Dermis blood vessel endothelial cell (primary cell): ENCODE data around the gene RITA1. TPM values are rescaled to one million over a fixed set of nuclear protein-coding genes. Genes with fewer than 3 reads are reported as not detected.

Source experiments
- DNase-seq: peaks from one replicate; pipeline ENCODE4 v3.0.0; 2010
- total RNA-seq: library from RNA; depleted of rRNA; stranded (reverse); fragments of >200 nt; gene quantifications from 2 replicates; pipeline ENCODE4 v1.2.3, GENCODE V29; 2014

The RITA1 gene
- total RNA-seq, 1 donor from 2014 or later, result 25.0 TPM

- DNase-seq, result no peak
Measured at GRCh38 chr12:113180333-113180732, 5.2 kb upstream of the RITA1 start.

DNA sequence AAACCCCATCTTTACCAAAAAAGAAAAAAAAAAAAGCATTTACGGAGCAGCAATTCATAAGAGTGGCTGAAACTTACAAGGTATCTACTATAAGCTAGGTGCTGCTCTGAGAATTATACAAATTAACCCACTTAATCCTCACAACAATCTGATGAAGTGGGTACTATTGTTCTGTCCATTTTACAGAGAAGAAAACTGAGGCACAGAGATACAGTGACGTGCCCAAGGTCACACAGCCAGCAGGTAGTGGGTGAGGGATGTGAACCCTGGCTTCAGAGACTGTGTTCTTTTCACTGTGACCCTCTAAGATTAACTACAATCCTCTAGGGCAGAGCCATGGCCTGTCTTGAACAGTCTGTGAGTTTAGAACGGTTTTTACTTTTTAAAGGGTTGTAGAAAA is 3.5 kb upstream of the RITA1 start:
- no peak for DNase-seq

DNA sequence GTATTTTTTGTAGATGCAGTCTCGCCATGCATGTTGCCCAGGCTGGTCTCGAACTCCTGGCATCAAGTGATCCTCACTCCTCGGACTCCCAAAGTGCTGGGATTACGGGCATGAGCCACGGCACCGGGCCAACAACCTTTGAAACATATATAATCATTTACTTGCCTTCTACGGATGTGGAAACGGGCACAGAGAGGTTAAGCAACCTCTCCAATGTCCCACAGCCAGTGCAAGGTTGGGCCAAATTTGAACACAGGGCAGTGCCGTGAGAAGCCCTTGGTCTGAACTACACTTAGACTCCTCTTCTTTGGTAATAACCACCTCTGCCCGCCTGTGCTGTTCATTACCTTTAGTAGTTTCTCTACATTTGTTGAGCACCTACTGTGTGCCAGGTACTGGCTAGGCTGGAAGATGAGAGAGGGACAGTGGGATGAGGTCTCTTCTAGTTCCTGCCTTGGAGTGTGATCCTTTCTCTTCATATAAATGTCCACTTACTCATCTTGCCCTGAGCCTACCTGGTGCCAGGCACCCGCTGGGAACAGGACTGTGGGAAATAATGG is 2.4 kb upstream of the RITA1 start:
- DNase-seq, result no peak

GRCh38 chr12:113184098-113184899 is 1.2 kb upstream of the RITA1 start:
- DNase-seq, result no peak

DNA sequence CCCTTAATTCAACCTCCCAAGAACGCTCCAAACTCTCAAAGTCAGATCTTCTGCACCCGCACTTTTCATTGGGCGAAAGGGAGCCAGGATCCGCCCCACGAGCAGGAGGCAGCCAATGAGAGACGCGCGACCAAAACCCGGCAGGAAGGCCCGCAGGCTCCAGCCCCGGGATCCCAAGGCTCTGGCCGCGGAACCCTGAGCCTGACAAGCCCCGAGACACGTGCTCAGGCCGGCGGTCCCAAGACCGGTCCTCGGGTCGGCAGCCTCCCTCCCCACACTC is 681 bp upstream of the RITA1 start:
- DNase-seq, result peak; percentile 93

GRCh38 chr12:113186033-113186365 is 478 bp downstream of the RITA1 start:
- peak; percentile 39 for DNase-seq

GRCh38 chr12:113186666-113187325 is 1.3 kb downstream of the RITA1 start:
- no peak for DNase-seq

DNA sequence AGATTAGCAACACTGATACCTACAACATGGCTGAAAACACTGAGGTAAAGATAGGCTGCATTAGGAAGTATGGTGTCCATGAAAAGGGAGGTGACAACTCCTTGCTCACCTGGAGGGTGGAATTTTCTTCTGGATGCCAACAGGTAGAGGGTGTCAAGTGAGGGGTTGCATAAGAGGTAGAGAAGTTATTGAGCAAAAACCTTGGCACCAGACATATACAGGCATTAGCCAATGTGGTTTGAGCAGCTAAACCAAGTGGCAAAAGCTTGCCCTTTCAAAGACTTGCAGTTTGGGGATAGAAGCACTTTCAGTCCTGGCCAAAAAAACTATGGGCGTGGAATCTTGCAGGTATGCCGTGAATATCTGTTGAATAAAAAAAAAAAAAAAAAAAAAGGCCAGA is 3.8 kb downstream of the RITA1 start:
- no peak for DNase-seq

DNA sequence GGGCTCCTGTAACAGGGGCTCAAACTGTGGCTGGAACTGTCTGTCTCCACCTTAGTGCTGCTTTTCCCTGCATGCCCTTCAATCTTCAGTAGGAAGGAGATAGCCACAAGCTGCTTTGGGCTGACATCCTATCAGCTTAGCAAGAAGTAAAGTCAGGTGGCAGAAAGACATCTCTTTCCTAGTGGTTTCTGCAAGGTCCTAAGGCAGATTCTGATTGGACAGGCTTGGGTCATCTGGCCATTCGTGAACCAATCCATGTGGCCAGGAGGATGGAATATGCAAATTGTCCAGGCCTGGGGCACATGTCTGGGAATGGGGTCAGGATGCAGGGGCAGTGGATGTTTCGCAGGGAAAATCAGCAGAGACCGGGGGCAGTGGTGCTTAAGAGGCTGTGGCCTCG is 5.2 kb downstream of the RITA1 start:
- DNase-seq, result peak; percentile 56

- DNase-seq, result no peak
Measured at GRCh38 chr12:113191227-113191626, 5.7 kb downstream of the RITA1 start.

DNA sequence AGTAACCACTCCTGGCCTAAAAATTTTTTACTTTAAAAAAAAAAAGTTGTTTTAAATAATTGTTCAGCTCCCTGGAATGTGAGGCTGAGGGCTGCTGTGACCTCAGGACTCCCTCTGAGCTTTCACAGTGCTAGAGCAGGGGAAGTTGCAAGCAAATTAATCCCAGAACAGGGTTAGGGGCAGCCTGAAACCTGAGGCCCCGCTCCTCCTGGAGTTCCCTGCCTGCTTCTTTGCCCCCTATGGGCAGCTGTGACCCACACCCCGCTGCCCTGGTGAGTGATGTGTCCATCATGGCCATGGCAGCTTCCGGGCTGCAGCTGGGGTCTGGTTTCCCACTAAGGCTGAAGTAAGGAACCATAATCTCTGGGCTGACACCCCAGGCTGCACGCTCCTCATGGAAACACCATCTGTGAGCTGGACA is 9.5 kb downstream of the RITA1 start:
- DNase-seq, result no peak

DNA sequence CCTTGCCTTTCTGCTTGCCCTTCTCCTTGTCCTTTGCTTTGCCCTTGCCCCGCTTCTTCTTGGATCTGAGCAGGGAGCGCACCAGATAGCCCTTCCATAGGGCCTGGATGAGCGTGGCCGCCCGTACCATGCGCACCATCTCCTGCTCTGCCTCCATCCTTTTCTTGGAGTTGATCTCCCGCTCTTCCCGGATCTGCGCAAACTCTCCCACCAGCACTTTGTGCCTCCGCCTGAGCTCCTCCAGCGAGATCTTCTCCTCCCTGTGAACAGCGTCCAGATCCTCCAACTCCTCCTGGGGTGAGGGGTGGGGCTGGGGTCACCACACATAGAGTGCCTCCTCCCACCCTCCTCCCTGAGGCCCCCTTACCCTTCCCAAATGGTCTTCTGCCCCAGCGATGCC is 10.1 kb downstream of the RITA1 start:
- DNase-seq, result no peak

- DNase-seq, result no peak
Measured at GRCh38 chr12:113196582-113196981, 11.1 kb downstream of the RITA1 start.

GRCh38 chr12:113196990-113197389 is 11.5 kb downstream of the RITA1 start:
- DNase-seq, result peak; percentile 91

GRCh38 chr12:113197518-113198077 is 12.1 kb downstream of the RITA1 start:
- DNase-seq, result no peak

DNA sequence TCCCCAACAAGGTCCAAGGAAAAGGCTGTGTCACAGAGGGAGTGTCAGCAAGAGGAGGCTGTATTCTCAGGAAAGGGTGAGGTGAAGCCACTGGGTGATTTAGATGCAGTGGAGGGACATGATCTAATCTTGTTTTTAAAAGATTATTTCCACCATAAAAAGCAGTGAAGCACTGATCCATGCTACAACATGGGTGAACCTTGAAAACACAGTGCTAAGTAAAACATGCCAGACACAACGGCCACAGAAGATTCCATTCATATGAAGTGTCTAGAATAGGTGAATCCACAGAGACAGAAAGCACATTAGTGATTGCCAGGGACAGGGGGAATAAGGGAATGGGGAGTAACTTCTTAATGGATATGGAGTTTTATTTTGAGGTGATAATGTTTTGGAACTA is 12.8 kb downstream of the RITA1 start:
- DNase-seq, result no peak

- no peak for DNase-seq
Measured at GRCh38 chr12:113200021-113200797, 14.7 kb downstream of the RITA1 start.

- peak; percentile 11 for DNase-seq
Measured at GRCh38 chr12:113201187-113202177, 16.0 kb downstream of the RITA1 start.

- no peak for DNase-seq
Measured at GRCh38 chr12:113202300-113203075, 17.0 kb downstream of the RITA1 start.

GRCh38 chr12:113203852-113204760 is 18.6 kb downstream of the RITA1 start:
- DNase-seq, result no peak
